KG1 (cell line): Measurements from ENCODE around the gene RBM5.
A peak's percentile ranks its signal among the peaks of the same experiment; 100 is the strongest.

ENCODE experiments used
- DNase-seq: peaks from one replicate; lab custom pipeline; 2025; lab: John Stamatoyannopoulos, UW

Gene RBM5

DNA sequence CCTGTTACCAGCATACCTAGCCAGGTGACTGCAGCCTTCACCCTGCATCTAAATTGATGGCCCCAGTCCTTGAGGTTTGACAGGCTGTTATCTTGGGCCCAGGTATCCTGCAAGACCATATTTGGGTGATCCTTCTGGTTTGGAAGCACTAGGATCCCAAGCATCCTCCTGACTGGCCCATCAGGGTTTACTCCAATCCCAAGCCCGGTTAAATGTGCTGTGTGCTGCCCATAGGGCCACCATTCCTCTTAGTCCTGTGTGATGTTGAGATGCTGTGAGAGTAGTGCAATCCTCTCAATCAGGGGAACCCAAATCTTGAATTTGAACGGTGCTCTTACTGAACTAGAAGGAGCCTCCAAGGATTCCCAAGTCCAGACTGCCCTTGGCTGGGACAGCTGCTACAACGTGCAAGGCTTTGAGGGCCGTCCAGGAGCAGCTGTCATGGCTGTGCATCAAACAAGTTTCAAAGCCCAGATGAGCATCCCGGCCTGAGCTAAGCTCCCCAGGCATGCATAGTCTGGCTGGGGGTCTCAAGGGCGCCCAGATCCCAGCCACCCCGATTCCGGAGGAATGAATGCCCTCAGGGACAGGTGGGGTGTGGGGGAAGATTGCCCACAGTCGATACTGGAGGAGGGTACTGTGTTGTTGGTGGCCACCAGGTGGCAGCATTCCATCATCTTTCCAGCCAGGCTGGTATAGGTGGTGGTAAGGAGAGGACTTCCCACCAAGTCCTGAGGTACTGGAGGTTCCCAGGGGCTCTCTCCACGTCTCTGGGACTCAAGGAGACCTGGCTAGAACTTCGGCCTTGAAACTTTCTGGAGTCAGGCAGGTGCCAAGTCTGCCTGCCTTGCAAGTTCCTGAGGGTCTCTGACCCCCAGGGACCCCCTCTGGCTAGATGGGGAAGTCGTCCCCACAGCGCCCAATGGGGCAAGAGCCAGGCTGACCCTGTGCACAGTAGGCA, 32.6 kb downstream of the RBM5 start:
- peak; percentile 46 for DNase-seq

DNA sequence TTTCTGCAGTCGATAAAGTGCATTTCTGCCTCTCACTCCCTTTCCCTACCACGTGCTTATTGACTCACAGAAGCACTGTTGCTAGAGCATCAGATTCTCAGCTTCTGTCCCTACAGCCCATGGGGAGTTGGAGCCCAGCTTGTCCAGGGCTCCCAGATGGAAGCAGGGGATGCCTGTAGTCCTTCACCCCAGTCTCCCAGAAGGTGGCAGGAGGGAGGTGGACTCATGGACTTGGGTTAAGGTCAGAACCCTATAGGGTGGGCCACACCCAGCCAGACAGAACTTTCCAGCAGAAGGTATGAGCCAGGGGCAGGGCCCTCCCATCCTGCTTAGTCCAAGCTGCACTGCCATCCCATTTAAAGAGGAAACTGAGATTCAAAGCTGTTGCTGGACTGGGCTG, 33.4 kb downstream of the RBM5 start:
- no peak for DNase-seq

DNA sequence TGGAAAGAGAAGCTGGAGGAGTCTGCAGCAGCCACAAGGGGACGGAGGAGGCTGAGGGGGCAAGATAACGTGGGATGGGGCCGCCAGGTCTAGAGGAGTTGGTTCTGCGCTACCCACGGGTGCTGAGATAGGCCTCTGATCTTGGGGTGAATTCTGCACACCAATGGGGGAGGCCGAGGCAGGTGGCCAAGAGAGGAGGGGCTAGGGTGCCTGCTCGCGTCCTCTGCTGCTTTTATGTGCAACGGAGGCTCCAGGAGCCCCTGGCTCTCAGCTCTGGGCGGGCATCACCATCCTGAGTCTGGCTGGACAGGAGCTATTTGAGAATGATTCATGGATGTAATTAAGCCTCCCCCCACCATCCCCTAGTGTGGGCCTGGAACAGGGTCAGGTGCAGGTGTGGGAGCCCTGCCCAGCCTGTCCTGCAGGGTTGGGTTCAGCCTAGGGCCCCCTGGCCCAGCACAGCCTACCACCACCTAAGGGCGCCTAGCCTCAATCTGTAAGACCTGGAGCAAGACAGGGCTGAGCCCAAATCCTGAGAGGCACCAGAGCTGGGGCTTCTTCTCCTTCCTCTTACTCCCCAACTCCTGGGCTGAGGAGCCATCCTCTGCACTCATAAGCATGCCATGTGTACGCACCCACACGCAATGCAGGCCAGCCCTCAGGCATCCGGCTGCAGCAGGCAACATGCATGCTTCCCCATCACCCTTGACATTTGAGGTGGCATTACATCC, 34.1 kb downstream of the RBM5 start:
- no peak for DNase-seq

DNA sequence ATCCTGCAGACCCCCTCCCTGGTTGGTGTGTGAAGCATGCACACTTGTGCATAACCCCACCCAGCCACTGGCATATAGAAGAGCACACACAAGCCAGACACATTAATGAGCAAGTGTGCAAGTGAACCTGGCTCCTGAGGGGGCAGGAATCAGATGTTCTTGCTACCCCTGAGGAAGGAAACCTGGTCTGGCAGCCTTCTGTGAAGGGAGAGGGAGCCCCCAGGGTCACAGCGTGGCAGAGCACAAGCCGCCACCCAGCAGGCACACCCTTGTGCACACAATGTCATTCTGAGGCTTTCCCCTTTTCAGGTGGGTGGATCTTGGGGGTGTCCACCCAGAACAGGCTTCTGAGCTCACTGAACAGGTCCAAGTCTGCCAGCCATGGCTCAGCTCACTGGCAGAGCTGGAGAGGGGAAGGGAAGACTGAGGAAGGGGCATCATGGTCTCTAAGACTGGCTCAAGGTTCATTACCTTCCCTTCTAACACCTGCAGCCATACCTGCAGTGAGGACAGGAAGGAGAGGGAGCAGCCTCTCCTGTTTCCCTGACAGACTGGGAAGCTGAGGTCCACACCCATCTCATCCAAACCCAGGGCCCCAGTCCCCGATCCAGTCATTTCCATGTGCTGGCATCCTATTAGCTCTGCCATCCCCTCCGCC, 34.8 kb downstream of the RBM5 start:
- DNase-seq = no peak

DNA sequence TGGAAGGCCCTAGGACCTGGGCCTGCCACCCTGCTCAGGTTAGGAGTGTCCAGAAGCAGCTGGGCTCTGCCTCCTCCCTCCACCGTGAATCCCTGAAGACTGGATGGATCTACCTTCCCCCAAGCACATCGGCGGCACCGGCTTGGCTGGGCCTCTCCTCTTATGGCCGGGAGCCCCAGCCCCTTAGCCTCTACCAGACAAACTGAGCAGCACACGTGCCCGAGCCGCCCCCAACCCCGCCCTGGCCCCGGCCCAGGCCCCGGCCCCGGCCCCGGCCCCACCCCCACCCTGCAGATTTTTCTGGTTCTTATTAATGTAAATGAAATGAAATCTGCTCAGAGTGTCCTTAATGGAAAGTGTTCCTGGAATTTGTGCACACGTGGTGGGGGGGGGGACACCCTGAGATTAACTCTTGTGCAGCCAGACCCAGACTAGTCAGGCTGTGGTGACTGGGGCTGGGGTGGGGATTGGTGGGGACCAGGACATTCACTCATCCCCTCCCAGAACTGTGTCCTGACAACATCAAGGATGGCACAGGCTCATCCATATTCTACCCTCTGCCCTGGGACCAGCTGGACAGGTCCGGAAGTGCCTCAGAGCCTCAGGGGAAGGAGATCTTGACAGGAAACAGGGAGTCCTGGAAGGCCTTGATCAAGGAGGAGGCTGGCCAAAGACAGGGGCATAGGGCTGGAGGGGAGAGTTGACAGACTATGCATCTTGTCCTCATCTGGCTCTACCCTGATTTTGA, 35.5 kb downstream of the RBM5 start:
- no peak for DNase-seq

DNA sequence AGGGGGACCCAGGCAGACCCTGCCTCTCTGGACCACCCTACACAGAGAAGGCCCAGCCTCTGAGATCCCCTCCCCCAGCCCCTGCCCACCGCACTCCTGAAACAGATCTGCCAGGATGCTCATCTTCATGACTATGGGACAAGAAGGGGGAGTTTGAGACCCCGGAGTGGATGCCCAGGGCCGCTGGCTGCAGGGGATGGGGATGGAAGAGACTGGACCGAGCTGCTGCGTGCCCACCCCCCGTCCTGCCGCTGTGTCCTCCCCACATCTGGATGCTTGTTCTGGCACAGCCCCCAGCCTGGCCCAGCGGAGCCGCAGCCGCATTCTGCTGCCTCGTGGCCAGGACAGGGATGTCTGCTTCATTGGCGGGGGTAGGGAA, 36.1 kb downstream of the RBM5 start:
- DNase-seq = no peak

DNA sequence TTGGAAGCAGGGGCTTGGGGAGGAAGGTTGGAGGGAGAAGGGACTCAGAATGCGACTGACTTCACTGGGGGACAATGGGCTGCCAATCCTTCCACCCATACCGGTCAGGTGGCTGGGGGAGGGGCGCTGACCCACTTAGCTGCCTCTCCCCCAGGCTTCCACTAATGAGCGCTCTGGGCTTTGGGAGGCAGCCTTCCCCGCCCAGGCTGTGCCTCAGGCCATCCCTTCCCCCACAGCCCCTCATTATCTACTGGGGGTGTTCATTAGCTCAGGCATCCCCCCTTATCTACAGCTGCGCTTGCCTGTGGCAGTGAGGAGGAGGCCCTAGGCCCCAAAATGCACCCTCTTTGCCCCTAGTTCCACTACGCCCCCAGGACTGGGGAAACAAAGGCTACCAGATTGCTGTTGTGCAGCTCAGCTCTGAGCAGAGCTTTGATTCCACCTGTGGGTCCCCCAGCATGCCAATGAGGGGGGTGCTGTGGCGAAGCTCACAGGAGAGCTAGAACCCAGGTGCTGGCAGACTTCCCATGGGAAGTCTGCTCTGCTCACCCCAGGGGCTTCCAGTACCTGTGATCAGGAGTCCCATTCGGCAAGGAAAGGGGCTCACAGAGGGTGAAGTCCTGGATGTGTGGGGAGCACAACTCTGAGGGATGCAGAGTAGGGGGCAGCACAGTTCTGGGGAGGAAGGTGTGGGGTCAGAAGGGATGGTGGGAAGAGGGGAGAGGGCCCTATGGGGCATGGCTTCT, 37.0 kb downstream of the RBM5 start:
- no peak for DNase-seq

DNA sequence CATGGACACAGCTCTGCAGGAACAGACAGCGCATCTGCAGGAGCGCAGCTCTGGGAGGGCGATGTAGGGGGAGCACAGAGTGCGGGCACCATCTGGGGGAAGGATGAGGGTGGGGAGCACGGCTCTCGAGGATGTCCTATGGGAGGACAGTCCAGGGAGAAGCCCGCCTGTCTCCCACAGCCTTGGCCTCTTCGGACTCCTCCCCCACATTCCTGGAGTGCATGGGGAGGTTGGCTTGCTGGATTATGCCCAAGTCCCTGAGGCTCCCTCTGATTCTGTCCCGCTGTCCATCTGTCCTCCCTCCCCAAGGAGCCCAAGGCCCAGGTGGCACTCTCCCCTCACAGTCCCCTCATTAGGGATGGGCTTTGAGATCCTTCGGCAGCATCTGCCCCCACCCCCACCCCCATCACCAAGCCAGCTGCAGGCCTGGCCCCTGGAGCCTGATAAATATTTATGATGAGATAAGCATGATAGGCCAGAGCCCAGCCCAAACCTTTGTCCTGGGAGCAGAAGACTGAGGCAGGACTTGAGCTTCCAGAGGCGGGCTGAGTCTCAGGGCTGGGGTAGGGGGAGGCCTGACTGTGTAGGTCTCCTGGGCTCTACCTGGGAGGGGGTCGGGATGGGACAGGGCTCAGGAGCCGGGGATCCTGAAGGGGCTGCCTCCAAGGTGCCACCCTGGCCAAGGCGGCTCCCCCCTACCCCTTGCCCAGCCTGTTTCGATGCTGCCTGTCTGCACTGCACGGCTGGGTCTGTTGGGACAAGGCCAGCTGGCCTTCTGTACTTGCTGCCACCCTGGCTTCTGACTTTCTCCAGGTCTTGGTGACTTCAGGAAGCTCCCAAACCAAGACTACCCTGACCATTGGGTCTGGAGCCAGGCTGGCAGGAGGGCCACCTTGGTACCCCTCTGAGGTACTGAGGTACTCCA, 37.8 kb downstream of the RBM5 start:
- no peak for DNase-seq

DNA sequence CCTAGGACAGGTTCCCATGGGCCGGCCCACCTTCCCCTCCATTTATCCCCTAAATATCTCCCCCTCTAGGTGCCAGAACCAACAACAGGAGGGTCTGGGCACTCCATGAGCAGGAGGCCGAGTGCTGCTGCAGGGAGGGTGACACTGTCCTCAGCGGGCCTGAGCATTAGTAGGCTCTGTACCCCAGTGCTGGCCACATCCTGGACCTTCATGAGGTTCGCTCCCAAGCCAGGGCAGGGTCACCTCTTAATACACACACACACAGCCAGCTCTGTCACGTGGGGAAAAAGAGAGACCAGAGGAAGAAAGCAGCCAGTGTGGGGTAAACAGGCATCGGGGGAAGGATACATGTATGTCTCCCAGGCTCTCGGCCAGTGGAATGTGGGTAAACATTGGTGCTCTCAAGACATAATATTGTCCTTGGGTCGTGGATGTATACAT, 38.6 kb downstream of the RBM5 start:
- DNase-seq = no peak

DNA sequence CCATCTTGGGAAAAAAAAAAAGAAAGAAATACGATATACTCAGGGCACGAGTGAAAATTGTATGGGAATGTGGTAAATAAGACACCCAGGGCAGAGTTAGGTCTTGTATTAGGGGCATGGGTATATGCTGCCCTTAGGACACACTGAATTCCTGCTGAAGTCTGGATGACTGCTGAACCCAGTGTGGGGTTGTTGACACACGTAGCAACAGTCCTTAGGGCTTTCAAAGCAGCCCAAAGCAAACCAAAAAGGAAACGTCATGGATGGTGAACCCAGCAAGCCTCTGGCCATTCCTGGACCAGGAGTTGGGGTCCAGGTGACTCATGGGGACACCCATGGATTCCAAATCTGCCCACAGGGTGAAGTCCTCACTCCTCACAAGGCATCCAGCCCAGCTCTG, 39.3 kb downstream of the RBM5 start:
- no peak for DNase-seq

DNA sequence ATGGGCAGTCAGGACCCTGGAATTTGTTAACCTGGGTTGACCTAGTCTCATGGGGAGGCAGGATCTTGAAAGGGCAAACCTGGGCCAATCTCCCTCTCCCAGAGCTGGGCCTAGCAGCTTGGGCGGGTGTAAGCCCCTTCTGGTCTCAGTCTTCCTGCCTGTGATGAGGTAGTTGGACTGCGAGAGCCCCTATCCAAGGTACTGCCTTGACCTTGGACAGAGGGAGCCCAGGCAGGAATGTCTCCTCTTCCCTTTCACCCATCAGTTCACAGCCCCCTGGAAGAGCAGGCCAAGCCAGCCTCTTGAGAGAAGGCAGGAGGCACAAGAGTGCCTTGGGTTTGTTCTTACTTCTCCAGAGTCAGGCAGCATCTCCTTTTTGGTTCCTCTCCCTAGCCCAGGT, 41.7 kb downstream of the RBM5 start:
- no peak for DNase-seq

DNA sequence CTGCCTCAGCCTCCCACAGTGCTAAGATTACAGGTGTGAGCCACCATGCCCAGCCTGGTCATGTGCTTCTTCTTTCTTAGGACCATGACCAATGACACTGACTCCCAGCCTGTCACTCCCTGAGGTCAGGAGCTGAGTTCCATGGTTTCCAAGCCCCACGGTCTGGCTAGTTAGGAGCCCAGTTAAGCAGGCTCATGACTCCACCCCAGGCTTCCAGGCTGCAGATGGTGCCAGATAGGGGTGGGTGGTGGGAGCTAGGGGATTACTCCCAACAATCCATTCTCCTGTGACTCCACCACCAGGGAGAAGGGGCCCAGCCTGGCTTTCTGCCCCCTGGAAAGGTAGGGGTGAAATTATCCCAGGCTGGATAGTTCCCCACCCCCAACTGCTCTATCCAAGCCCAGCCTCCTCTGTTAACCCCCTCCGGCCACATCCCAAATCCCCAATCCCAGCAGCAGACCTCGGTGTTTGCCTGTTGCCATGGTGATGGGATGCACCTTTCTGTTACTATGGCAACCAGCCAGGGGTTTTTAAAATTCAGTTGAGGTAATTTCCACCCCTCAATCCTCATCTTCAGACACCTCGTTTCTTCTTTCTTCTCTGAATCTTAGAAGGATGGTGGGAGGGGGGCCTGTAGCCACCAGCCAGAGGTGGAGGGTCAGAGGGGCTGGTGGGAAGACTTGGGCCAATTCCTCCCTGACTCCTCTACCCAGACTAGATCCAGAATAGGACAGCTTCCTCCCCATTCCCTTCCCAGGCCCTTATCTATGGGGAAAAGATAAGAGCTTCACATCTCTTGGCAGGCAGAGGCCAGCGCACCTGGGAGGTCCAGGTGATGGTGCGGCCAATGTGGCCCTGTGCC, 43.9 kb downstream of the RBM5 start:
- no peak for DNase-seq

DNA sequence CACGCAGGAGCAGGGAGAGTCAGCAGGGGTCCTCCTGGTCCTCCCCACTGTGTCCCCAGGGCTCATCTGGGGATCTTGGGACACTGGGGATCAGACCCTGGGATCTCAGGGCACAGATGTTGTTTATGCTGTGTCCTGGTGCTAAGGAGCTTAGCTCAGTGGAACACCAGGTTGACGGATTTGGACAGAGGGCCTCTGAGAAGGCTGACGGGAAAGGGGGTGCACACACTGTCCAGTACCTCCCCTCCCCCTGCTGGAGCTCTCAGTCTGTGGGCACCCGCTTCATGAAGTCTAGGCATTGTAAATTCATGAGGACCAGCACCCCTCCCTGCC, 44.5 kb downstream of the RBM5 start:
- DNase-seq = no peak

DNA sequence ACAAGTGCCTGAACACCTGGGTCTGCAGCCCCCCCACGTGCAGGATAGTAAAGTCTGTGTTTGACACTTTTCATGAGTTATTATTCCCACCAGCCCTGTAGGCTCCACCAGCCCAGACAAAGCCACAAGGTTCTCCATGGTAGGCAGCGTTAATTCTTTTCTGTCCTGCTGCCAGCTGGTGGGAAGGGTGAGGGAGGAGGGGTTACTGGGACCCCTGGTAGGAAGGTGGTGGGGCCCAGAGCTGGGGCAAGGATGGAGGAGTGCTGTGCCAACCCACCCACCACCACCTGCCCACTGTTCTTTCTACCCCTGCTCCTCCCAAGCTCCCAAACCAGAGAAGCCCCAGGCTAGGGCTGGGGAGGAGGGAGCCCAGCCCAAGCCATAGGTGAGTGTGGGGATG, 45.6 kb downstream of the RBM5 start:
- no peak for DNase-seq

DNA sequence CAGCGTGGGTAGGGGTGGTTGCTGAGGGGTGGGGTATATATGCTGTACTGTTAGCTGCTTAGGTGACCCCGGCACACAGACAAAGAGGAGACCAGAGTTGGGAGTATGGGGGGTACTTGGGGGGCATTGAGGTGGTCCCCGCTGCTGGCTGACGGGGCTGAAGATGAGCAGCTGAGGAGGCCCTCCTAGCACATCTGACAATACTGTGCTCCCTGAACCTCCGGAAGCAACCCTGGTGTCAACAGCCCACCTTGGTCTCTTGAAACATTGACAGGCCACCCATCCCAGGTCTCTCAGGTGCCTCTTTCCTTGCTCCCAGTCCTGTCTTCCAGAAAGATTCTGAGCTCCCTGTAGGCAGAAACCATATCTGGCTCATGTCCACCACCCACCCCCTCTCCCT, 47.2 kb downstream of the RBM5 start:
- no peak for DNase-seq

DNA sequence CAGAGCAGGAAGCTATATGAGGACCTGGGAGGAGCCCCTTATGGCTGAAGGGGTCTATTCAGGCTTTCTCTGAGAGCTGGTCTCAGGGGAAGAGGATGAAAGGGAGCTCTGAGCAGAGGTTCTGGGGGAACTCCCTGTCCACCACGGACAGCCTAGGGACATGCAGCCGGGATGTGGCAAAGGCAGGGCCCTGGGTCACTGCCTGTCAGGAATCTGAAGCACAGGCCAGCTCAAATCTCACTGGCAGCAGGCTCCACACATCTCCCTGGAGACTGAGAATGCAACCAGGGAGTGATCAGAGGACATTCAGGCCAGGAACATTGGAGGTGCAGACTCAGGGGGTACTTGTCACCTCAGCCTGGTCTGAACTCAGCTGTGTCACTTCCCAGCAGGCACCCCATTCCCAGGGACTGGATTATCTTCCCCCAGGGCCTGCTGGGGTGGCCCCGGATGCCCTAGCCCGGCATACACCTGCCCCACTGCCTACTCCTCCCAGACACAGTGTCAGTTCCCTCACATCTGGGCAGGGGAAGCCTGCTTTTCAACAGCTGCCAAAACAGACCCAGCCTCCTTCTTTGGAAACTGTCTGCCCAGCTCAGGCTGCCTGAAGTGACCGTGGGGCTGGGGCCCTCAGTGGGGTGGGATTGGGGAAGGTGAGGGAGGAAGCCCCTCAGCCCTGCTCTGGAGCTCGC, 48.1 kb downstream of the RBM5 start:
- no peak for DNase-seq

DNA sequence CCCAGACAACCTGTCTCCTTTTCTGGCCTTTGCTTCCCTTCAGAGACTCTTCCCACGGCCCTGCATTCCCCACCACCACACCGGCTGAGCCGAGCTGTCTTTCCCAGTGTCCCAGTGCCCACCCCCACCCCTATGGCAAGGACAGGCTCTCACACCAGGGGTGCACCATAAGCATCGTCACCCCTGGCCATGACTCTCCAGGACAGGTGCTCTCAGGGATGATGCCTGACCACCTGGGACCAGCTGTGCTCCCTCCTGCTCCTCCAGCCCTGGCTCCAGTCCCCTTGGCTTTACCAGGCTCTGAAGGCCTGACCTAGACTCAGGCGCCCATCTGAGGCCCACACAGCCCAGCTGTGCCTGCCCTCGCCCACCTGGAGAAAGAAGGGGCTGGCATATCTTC, 48.8 kb downstream of the RBM5 start:
- no peak for DNase-seq

DNA sequence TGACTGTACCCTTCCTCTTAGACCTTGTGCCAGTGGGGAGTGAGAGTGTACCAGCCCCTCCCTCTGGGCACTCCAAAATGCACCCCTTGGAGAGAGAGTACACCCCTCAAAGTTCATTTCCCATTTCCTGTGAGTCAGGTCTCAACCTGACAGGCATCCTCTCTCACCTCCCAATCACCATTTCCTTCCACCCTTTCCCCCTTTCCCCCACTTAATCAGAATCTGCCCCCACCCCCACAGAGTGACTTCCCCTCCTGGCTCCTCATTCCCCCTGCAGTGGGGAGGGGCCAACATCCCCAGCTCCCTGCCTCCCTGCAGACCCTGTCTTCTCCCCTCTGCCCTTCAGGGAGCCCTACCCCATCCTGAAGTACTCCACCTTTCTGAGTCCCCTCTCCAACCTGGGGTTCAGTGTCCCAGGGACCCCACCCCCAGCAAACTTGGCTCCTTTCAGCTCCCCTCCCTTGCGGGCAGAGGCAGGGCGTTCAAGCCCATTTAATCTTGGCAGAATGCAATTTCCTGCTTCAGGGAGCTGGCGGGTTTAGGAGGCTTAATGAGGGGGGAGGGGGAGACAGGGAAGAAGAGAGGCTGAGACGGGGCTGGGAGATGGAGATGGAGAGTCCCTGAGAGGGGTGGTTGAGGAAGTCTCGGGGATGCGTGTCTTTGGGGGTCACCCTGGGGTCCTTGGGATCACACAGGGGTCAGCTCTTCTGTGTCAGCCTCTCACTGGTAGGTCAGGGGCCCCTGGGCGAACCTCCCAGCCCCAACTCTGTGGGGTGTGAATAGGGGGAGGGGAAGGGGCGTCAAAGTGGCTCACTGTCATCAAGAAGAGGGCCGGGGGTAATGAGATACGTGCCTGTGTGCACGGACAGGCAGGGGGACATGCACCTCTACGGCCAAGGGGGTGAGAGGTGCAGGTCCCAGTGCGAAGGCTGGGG, 49.8 kb downstream of the RBM5 start:
- DNase-seq = peak; percentile 14
